Muscle of back (tissue), 11 donors: Measurements from ENCODE around the gene RAP2C. TPM values are rescaled to one million over a fixed set of nuclear protein-coding genes. Genes with fewer than 3 reads are reported as not detected.
"Not testable (repeated sequence)": the region's sequence is repeated elsewhere in the genome, so short reads cannot be mapped to it uniquely, and the experiment has no call there.

Experiments used
- DNase-seq, 3 donors: peaks; one replicate each; pipeline versions ENCODE4 v3.0.0 to v3.0.0-alpha.2; 2013
- polyA plus RNA-seq, 10 donors: library from polyadenylated mRNA; unstranded; fragments of 120-200 nt; gene quantifications; one replicate each; pipeline ENCODE4 v1.2.1, GENCODE V29; 2013; ENCODE audit not compliant: insufficient read length in 10 of 10

The RAP2C gene
- polyA plus RNA-seq, 10 donors = 54.5 to 85.8 (median 70.6) TPM

DNA sequence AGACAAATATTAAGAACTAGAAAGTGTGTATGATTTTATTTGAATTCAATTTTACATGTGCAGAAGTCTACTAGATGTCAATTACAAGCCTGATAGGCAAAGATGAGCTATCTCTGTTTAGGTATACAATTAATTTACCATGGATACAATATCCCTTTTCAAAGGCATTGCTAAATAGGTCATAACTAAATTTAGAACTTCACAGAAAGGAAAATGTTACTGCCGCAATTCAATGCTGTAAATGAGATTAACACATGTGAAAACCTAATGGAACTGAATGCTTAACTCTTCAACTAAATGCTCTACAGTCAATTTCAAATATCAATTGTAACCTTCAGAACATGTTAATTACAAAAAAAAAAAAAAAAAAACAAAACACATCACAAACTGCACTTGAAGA is 14.6 kb downstream of the RAP2C start:
- DNase-seq = no peak

GRCh38 chrX:132200976-132201375 is 18.3 kb downstream of the RAP2C start:
- peak in 1 of 3 donors; percentile 53 for DNase-seq

DNA sequence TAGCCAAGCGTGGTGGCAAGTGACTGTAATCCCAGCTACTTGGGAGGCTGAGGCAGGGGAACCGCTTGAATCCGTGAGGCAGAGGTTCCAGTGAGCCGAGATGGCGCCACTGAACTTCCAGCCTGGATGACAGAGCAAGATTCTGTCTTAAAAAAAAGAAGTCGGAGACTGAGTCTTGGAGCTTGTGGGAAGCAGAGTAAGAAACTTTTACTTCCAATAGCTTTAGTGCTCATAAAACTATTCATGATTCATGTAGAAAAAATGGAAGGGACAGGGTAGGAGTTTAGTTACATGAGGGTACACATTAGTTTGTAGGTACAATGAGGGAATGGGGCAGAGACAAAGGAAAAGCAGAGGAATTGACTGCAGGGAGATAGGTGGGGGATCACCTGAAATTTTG is 19.3 kb downstream of the RAP2C start:
- no peak for DNase-seq

GRCh38 chrX:132193872-132194574 is 25.2 kb downstream of the RAP2C start:
- no peak for DNase-seq

- no peak for DNase-seq
Measured at GRCh38 chrX:132191938-132192337, 27.3 kb downstream of the RAP2C start.

DNA sequence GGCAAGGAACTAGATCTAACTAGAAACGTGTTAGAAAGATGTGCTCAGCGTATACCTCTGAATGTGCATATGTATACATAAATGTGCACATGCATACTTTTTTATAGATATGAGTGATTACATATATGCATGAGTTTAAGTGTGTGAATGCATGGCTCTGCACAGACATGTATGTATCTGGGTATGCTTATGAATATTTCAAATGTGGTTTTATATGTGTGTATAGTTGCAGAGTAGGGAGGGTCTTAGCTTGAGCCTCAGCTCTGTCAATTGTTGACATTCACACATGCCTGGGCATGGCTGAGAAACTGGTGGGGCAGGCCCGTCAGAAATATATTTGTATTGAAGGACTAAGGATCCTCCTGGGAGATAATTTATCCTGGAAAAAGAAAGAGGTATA is 31.1 kb downstream of the RAP2C start:
- no peak for DNase-seq

DNA sequence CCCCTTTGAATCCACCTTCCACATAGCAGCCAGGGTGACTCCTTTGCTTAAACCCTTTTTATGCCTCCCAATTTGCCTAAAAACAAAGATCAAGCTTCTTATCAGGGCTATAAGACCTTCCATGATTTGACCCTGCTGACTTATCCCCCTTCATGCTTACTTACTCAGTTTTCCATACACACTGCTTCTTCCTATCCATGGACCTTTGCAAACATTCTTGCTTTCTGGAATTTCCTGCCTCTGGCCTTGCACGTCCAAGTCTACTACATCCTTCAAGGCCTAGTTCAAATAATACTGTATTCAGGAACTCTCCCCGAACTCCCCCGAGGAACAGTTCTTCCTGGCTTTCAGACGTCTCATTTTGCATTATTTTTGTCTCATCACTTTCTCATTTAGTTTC is 31.8 kb downstream of the RAP2C start:
- no peak for DNase-seq

GRCh38 chrX:132184871-132185270 is 34.4 kb downstream of the RAP2C start:
- no peak for DNase-seq

- no peak for DNase-seq
Measured at GRCh38 chrX:132181364-132181763, 37.9 kb downstream of the RAP2C start.

- no peak for DNase-seq
Measured at GRCh38 chrX:132180929-132181328, 38.3 kb downstream of the RAP2C start.

- DNase-seq = no peak
Measured at GRCh38 chrX:132173647-132174046, 45.6 kb downstream of the RAP2C start.

DNA sequence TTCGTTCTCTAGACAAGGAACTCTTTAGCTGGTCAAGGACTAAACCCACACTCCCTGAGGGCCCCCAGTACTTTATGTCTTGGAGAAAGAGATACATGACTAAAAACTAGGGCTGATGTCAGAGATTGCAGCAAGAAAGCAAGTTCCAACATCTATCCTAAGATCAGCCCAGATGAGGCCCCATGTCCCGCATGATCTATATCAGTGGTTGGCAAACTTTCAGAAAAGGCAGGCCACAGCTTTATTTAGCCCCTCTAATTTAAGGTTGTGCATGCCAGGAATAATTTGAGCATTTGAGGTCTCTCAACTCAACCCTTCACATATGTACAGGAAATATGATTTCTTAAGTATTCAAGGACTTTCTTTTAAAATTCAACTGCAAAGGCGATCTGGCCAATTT is 47.4 kb downstream of the RAP2C start:
- peak; percentile 20 to 35 (median 31) for DNase-seq

GRCh38 chrX:132171478-132171877 is 47.8 kb downstream of the RAP2C start:
- DNase-seq = no peak

GRCh38 chrX:132169554-132169953 is 49.7 kb downstream of the RAP2C start:
- no peak for DNase-seq

- DNase-seq = no peak
Measured at GRCh38 chrX:132165651-132166050, 53.6 kb downstream of the RAP2C start.

- no peak for DNase-seq
Measured at GRCh38 chrX:132165005-132165404, 54.2 kb downstream of the RAP2C start.

DNA sequence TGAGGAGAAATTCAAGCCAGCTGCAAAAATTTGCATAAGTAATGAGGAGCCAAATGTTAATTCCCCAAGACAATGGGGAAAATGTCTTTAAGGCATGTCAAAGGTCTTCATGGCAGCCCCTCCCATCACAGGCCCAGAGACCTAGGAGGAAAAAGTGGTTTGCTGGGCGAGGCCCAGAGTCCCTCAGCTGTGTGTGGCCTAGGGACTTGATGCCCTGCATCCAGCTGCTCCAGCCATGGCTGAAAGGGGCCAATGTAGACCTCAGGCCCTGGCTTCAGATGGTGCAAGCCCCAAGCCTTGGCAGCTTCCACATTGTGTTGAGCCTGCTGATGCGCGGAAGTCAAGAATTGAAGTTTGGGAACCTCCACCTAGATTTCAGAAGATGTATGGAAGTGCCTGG is 56.2 kb downstream of the RAP2C start:
- not testable (repeated sequence) for DNase-seq

- DNase-seq = no peak
Measured at GRCh38 chrX:132153166-132153565, 66.1 kb downstream of the RAP2C start.

Other genes starting within 250 kb of the RAP2C start
- gene STK26, start 196.1 kb downstream of the RAP2C start, polyA plus RNA-seq = 10 to 100 TPM; 30.0 to 69.3 (median 51.2) TPM
- gene FRMD7, start 91.4 kb downstream of the RAP2C start, polyA plus RNA-seq = under 1 TPM; 0.07 to 0.93 (median 0.50) TPM